Stimulated activated CD8-positive, alpha-beta memory T cell treated with anti-CD3 and anti-CD28 coated beads, Interleukin-15, amount 100 ng/mL, for 24 hours (primary cell): ENCODE data around the gene PLD3.
"Not testable (repeated sequence)": the region's sequence is repeated elsewhere in the genome, so short reads cannot be mapped to it uniquely, and the experiment has no call there.

ENCODE experiments used
- DNase-seq: peaks from one replicate; pipeline ENCODE4 v3.0.0-alpha.2; 2020; ENCODE audit warnings: low read depth

Gene PLD3

GRCh38 chr19:40333083-40333482 lies 15.4 kb upstream of the PLD3 start:
- not testable (repeated sequence) for DNase-seq

GRCh38 chr19:40335101-40335500 lies 13.4 kb upstream of the PLD3 start:
- DNase-seq = no peak

- DNase-seq = no peak
These were observed 12.5 kb upstream of the PLD3 start for GRCh38 chr19:40335855-40336600.

- DNase-seq = no peak
These were observed 11.9 kb upstream of the PLD3 start for GRCh38 chr19:40336601-40336900.

- no peak for DNase-seq
These were observed 11.4 kb upstream of the PLD3 start for GRCh38 chr19:40337107-40337506.

- no peak for DNase-seq
These were observed 10.9 kb upstream of the PLD3 start for GRCh38 chr19:40337594-40337993.

- no peak for DNase-seq
These were observed 9.3 kb upstream of the PLD3 start for GRCh38 chr19:40339018-40339728.

GRCh38 chr19:40341601-40342482 lies 6.7 kb upstream of the PLD3 start:
- DNase-seq = no peak

GRCh38 chr19:40342644-40343311 lies 5.7 kb upstream of the PLD3 start:
- DNase-seq = no peak

- DNase-seq = no peak
These were observed 4.1 kb upstream of the PLD3 start for GRCh38 chr19:40344422-40344821.

- no peak for DNase-seq
These were observed 539 bp downstream of the PLD3 start for GRCh38 chr19:40348961-40349507.

- no peak for DNase-seq
These were observed 7.6 kb downstream of the PLD3 start for GRCh38 chr19:40355975-40356680.

- no peak for DNase-seq
These were observed 8.4 kb downstream of the PLD3 start for GRCh38 chr19:40356681-40357595.

- no peak for DNase-seq
These were observed 9.1 kb downstream of the PLD3 start for GRCh38 chr19:40357640-40358039.

GRCh38 chr19:40358773-40359172 lies 10.3 kb downstream of the PLD3 start:
- DNase-seq = no peak

- DNase-seq = no peak
These were observed 11.7 kb downstream of the PLD3 start for GRCh38 chr19:40360020-40360707.

- DNase-seq = no peak
These were observed 12.3 kb downstream of the PLD3 start for GRCh38 chr19:40360708-40361241.

- no peak for DNase-seq
These were observed 13.7 kb downstream of the PLD3 start for GRCh38 chr19:40362160-40362559.

GRCh38 chr19:40363069-40363468 lies 14.6 kb downstream of the PLD3 start:
- DNase-seq = no peak
